Activated CD4-positive, alpha-beta T cell treated with anti-CD3 and anti-CD28 coated beads for 36 hours (primary cell): ENCODE results near the gene TBC1D1. TPM values are rescaled to one million over a fixed set of nuclear protein-coding genes. Genes with fewer than 3 reads are reported as not detected.
"Not testable (repeated sequence)": the region's sequence is repeated elsewhere in the genome, so short reads cannot be mapped to it uniquely, and the experiment has no call there.

ENCODE experiments used
- ATAC-seq: fragments of 200-7000 bp; cut with Tn5 transposase; one replicate; pipeline ENCODE4 v1.10.0; 2021; ENCODE audit warnings: mild to moderate bottlenecking, moderate library complexity
- CTCF ChIA-PET: fragments of 350-600 bp; sonication (Branson Sonifier 250); formaldehyde crosslinking; loops from one replicate; lab custom pipeline; 2021; ENCODE audit warnings: antibody characterized with exemption; lab: Charles Lee
- POLR2A ChIA-PET: fragments of 350-600 bp; sonication (Branson Sonifier 250); formaldehyde crosslinking; loops from one replicate; lab custom pipeline; 2021; ENCODE audit warnings: antibody characterized with exemption, inconsistent platforms; lab: Charles Lee
- DNase-seq: peaks from one replicate; pipeline ENCODE4 v3.0.0-alpha.2; 2020
- H3K27ac Mint-ChIP-seq: one replicate; pipeline ENCODE4 v1.8.0; 2021; ENCODE audit warnings: mixed read lengths
- H3K27me3 Mint-ChIP-seq: one replicate; pipeline ENCODE4 v1.8.0; 2021; ENCODE audit warnings: mixed read lengths
- H3K36me3 Mint-ChIP-seq: one replicate; pipeline ENCODE4 v1.8.0; 2021; ENCODE audit warnings: low read depth, mixed read lengths
- H3K4me1 Mint-ChIP-seq: one replicate; pipeline ENCODE4 v1.8.0; 2021; ENCODE audit warnings: mixed read lengths
- H3K4me3 Mint-ChIP-seq: one replicate; pipeline ENCODE4 v1.8.0; 2021; ENCODE audit warnings: mild to moderate bottlenecking, moderate library complexity, mixed read lengths
- H3K9me3 Mint-ChIP-seq: one replicate; pipeline ENCODE4 v1.8.0; 2021; ENCODE audit warnings: low read depth, mixed read lengths
- intact Hi-C, 2 experiments: fragments of 100-400 bp; cut with DNase I in 1 of 2; cut with micrococcal nuclease in 1 of 2; formaldehyde crosslinking; loops; one replicate each; pipeline versions ENCODE4 v1.14.2 to v1.15.1; 2022 to 2024; cut with DNase I, micrococcal nuclease
- total RNA-seq, 2 experiments: library from RNA; stranded (reverse); gene quantifications; one replicate each; pipeline ENCODE4 v1.2.3, GENCODE V29; 2021

Gene TBC1D1
- total RNA-seq, 2 experiments from 2014 or later: 60.8 to 71.8 TPM

DNA sequence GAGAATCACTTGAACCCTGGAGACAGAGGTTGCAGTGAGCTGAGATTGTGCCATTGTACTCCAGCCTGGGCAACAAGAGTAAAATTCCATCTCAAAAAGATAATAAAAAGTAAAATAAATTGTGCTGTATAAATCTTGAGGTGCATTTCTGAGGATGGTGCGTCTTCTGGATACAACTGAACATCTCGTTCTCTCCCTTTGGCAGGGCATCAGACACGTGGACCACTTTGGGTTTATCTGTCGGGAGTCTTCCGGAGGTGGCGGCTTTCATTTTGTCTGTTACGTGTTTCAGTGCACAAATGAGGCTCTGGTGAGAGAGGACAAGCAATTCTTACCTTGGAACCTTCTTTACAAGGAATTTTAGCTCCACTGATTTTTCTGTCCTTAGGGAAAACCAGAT lies 129.5 kb downstream of the TBC1D1 start:
- DNase-seq (no peak), ATAC-seq (no peak)
- peaks cover 4% of the 10 kb centered on the region for H3K9me3 Mint-ChIP-seq
- peaks cover 34% of the 10 kb centered on the region for H3K36me3 Mint-ChIP-seq
- H3K4me3 Mint-ChIP-seq: no peak overlapping the region
- ChIA-PET CTCF (interaction anchor here (1.3 kb wide), 1 partner anchor 15 kb away, joined by 6 read pairs; no protein-coding TSS in a partner anchor), POLR2A (no interaction called here)
- no peak overlapping the region for H3K27ac Mint-ChIP-seq
- no peaks in the 10 kb centered on the region for H3K27me3 Mint-ChIP-seq
- H3K4me1 Mint-ChIP-seq: peaks cover 2% of the 10 kb centered on the region
- intact Hi-C loops: no loop called here

DNA sequence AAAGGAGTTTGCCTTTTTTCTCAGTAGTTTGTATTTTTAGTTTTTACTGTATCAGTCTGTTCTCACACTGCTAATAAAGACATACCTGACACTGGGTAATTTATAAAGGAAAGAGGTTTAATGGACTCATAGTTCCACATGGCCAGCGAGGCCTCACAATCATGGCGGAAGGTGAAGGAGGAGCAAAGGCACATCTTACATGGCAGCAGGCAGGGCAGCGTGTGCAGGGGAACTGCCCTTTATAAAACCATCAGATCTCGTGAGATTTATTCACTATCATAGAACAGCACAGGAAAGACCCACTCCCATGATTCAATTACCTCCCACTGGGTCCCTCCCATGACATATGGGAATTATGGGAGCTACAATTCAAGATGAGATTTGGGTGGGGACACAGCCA lies 130.1 kb downstream of the TBC1D1 start:
- H3K36me3 Mint-ChIP-seq: peaks cover 34% of the 10 kb centered on the region
- H3K27ac Mint-ChIP-seq, H3K4me3 Mint-ChIP-seq, DNase-seq, H3K4me1 Mint-ChIP-seq, H3K9me3 Mint-ChIP-seq, POLR2A ChIA-PET, ATAC-seq, H3K27me3 Mint-ChIP-seq, intact Hi-C loops: not testable (repeated sequence)
- CTCF ChIA-PET: interaction anchor here (0.7 to 1.3 kb wide), 2 partner anchors 14 to 360 kb away, joined by 3 to 6 read pairs; no protein-coding TSS in a partner anchor

DNA sequence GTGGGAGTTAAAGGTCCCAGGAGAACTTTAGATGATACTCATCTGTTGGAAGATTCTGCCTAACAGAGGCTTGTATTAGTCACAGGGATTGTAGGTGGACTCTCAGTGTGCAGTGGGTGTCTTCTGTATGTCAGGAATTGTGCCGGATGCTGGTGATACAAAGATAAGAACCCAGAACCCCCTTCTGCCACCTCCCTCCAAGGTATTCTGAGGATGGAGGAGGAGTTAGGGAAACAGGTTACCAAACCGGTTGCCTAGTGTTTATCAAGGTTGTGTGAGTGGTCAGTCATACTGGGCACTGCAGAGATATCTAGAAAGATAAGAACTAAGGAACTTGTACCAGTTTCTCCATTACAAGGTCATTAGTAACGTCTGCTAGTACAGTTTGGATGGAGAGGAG lies 130.9 kb downstream of the TBC1D1 start:
- no peak overlapping the region for H3K27ac Mint-ChIP-seq

DNA sequence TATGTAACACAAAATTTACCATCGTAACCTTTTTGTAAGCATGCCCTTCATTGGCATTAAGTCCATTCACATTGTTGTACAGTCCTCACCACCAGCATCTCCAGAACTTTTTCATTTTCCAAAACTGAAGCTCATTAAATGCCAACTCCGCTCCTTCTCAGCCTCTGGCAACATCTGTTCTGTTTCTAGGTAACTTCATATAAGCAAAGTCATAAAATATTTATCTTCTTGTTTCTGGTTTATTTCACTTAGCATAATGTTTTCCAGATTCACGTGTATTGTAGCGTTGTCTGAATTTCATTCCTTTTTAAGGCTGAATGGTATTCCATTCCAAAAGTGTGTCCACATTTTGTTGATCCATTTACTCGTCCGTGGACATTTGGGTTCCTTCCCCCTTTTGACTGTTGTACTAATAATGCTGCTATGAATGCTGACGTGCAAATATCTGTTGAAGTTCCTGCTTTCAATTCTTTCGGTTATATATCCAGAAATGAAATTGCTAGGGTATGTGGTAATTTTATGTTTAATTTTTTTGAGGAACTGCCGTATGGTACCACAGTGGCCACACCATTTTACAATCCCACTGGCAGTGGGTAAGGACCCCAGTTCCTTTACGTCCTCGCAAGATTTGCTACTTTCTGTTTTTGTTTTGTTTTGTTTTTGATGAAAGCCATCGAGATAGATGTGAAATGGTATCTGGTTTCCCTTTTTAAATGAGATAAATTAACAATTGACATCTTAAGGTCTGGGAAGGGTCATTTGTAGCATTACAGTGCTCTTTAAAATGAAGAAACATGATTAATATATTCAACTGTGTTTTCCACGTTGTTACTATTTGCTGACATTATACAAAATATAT lies 132.7 kb downstream of the TBC1D1 start:
- ChIA-PET POLR2A (interaction anchor here (0.7 kb wide), 1 partner anchor 10 kb away, joined by 3 read pairs; no protein-coding TSS in a partner anchor), CTCF (interaction anchor here (0.6 kb wide), 2 partner anchors 306 to 570 kb away, joined by 3 read pairs; a partner anchor contains a TSS)
- peaks cover 4% of the 10 kb centered on the region for H3K9me3 Mint-ChIP-seq
- DNase-seq (no peak), ATAC-seq (no peak)
- intact Hi-C loops: no loop called here
- H3K27ac Mint-ChIP-seq: no peak overlapping the region
- H3K27me3 Mint-ChIP-seq: no peaks in the 10 kb centered on the region
- peaks cover 2% of the 10 kb centered on the region for H3K4me1 Mint-ChIP-seq
- peaks cover 29% of the 10 kb centered on the region for H3K36me3 Mint-ChIP-seq
- H3K4me3 Mint-ChIP-seq: no peak overlapping the region

More for the DNA sequence above, 130.9 kb downstream of the TBC1D1 start:
- no peak for ATAC-seq
- no peak overlapping the region for H3K4me3 Mint-ChIP-seq
- CTCF ChIA-PET: interaction anchor here (0.7 kb wide), 1 partner anchor 361 kb away, joined by 3 read pairs; no protein-coding TSS in a partner anchor
- peaks cover 2% of the 10 kb centered on the region for H3K4me1 Mint-ChIP-seq
- POLR2A ChIA-PET: no interaction called here
- H3K9me3 Mint-ChIP-seq: peaks cover 4% of the 10 kb centered on the region
- intact Hi-C loops: no loop called here
- H3K36me3 Mint-ChIP-seq: peaks cover 29% of the 10 kb centered on the region
- DNase-seq: no peak
- H3K27me3 Mint-ChIP-seq: no peaks in the 10 kb centered on the region

DNA sequence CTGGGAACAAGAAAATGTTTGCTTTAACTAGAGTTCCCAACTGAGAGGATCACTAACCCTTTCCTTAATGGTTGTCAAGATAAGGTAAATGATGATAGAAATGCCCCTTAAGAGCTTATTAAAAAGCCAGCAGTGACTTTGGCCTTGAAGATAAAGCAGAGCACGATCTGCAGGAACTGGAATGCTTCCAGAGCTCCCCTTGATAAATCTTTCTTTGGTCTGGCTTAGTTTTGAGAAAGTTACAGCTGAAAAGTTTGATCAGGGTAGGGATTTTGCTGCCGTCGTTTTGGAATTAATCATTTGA lies 133.3 kb downstream of the TBC1D1 start:
- H3K9me3 Mint-ChIP-seq: peaks cover 4% of the 10 kb centered on the region
- no peak overlapping the region for H3K4me3 Mint-ChIP-seq
- CTCF ChIA-PET: interaction anchor here (0.6 kb wide), 2 partner anchors 307 to 570 kb away, joined by 3 read pairs; a partner anchor contains a TSS

DNA sequence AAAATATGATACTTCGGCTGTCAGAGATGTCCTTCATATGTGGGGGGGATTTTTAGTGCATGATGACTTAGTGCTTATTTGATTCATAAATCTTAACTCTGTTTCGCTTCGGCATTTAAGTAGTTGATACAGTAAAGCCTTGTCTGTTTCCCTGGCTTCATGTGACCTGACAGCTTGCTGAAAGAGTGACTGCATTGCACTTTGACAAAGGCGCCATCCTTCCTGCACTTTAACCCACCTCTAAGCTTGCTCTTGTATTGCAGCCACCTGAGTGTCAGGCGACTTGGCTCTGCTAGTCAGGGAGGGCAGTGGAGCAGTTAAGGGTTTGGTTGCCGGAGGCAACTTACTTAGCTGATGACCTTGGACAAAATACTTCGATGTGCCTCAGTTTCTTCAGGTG lies 134.8 kb downstream of the TBC1D1 start:
- ATAC-seq: no peak
- ChIA-PET POLR2A (no interaction called here), CTCF (no interaction called here)
- no peak for DNase-seq
- H3K27me3 Mint-ChIP-seq: no peaks in the 10 kb centered on the region
- no peak overlapping the region for H3K27ac Mint-ChIP-seq
- intact Hi-C loops: no loop called here
- no peak overlapping the region for H3K4me3 Mint-ChIP-seq
- H3K36me3 Mint-ChIP-seq: peaks cover 29% of the 10 kb centered on the region
- H3K4me1 Mint-ChIP-seq: peaks cover 2% of the 10 kb centered on the region
- H3K9me3 Mint-ChIP-seq: peaks cover 4% of the 10 kb centered on the region

More for the DNA sequence above, 133.3 kb downstream of the TBC1D1 start:
- Mint-ChIP-seq H3K36me3 (peaks cover 31% of the 10 kb centered on the region), H3K27ac (no peak overlapping the region), H3K4me1 (peaks cover 2% of the 10 kb centered on the region), H3K27me3 (no peaks in the 10 kb centered on the region)
- ATAC-seq: no peak
- intact Hi-C loops: no loop called here
- no peak for DNase-seq
- POLR2A ChIA-PET: interaction anchor here (0.7 kb wide), 1 partner anchor 9 kb away, joined by 3 read pairs; no protein-coding TSS in a partner anchor

DNA sequence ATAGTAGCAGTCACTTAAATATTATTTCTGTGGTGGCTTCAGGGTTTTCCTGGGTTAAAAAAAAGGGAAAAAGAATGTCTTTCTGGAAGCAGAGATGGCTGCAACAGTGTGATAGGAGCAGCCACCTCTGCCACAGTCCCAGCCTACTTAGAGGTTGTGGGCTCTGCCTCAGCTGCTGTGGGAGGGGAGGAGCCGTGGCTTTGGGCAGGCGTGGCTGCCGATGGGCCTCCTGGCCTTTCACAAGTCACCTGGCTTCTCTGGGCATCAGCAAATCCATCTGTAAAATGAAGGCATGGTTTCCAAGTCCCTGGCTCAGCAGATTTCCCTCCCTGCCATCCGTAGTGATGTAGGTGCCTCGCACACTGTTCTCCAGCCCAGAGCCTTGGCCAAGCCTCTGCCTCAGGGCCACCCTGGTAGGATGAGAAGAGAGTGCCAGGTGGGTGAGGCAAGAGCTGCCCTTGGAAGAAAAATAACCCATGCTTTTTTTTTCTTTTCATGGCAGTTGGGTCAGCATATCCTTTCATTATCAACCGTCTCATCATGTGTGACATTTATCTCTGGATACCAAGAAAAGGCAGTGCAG lies 135.4 kb downstream of the TBC1D1 start:
- Mint-ChIP-seq H3K36me3 (peaks cover 23% of the 10 kb centered on the region), H3K4me3 (no peak overlapping the region), H3K27me3 (no peaks in the 10 kb centered on the region), H3K27ac (no peak overlapping the region), H3K4me1 (peaks cover 2% of the 10 kb centered on the region), H3K9me3 (no peaks in the 10 kb centered on the region)
- intact Hi-C loops: no loop called here
- ATAC-seq (no peak), DNase-seq (no peak)
- ChIA-PET CTCF (no interaction called here), POLR2A (no interaction called here)

DNA sequence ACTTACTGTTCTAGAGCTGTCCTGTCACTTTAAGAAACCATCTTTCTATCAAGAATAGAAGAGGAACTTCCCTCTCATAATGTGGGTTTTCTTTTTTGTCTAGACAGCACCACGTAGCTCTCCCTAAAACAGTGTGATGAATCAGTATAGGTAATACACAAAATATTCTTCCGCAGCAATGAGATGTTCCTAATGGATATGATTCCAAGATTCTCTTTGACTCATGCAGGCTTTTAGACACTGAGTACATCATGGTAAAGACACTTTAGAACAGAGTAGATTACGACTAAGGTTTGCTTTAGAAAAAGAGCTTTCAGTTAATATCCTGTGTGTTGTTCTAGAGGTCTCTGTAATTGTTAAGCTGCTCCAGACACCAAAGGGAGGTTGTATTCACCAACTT lies 139.1 kb downstream of the TBC1D1 start:
- POLR2A ChIA-PET: no interaction called here
- H3K27ac Mint-ChIP-seq: no peak overlapping the region
- intact Hi-C loops: loop anchor here in 1 of 2 experiments (10.0 kb wide), 2 partner anchors 155 to 425 kb away; no protein-coding TSS in a partner anchor

DNA sequence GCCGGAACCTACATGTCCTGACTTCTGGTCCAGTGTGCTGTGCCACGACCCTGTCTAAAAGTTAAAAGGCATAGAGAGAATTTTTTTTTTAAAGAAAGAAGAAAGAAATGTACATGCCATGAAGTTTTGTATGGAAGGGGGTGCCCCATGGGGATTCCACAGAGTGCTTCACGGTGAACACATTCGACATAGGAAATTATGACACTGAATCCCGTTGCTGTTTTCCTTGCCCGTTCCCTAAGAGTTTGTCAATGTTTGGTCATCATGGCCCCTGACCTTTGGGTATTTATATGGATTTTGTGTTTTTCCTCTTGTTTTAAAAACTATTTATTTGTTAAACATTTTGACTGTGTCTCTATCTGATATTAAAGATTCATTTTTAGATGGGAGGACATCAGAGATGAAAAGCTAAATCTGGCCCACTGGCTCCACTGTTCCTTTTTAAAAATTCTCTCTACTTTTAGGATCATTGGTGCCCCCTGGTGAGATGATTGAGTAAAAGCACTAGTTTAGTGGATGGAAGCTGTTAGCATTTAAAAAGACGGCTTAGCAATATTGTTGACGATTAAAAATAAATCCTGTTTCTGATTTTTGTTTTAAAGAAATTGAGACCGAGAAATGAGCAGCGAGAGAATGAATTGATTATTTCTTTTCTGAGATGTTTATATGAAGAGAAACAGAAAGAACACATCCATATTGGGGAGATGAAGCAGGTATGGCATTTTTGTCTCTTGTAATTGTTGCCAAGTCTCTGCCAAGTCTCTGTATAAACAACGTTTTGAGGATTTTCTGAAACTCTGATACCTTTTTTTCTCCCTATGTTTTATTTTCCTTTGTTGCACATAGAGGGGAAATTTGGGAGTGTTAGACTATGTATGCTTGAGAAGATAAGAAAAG lies 144.3 kb downstream of the TBC1D1 start:
- no peak overlapping the region for H3K27ac Mint-ChIP-seq
- intact Hi-C loops: loop anchor here (1.0 to 10.0 kb wide), 6 partner anchors 58 to 582 kb away; a partner anchor contains a TSS
- CTCF ChIA-PET: interaction anchor here (0.6 to 2.6 kb wide), 24 partner anchors 11 to 819 kb away, joined by 3 to 20 read pairs (median 4); partner anchors contain the start of gene PGM2
- DNase-seq (peak; percentile 42), ATAC-seq (no peak)
- H3K9me3 Mint-ChIP-seq: no peaks in the 10 kb centered on the region
- no peaks in the 10 kb centered on the region for H3K4me1 Mint-ChIP-seq
- H3K4me3 Mint-ChIP-seq: no peak overlapping the region
- H3K27me3 Mint-ChIP-seq: no peaks in the 10 kb centered on the region
- POLR2A ChIA-PET: no interaction called here
- peaks cover 9% of the 10 kb centered on the region for H3K36me3 Mint-ChIP-seq

More for the DNA sequence above, 139.1 kb downstream of the TBC1D1 start:
- DNase-seq (no peak), ATAC-seq (no peak)
- CTCF ChIA-PET: interaction anchor here (0.6 to 1.1 kb wide), 4 partner anchors 10 to 230 kb away, joined by 3 to 5 read pairs (median 3); no protein-coding TSS in a partner anchor
- Mint-ChIP-seq H3K27me3 (no peaks in the 10 kb centered on the region), H3K9me3 (no peaks in the 10 kb centered on the region), H3K4me1 (no peaks in the 10 kb centered on the region), H3K36me3 (peaks cover 6% of the 10 kb centered on the region), H3K4me3 (no peak overlapping the region)

DNA sequence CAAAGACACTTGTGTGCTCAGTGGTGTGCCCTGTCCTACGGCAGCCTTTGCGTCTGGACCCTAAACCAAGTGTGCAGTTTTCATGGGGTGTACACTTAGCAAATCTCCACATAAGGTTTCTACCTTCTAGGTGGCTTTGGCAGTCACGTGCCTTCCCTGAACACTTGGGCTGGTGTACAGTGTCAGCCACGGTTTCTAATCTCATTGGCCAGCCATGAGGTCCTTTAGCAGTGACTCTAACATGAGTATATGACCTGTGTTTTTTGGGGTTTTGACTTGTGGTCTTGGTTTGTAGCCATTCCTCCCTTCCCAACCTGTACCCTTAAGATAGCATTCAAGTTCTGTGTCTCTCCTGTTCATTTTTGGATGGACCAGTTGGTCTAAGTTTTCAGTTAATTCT lies 145.7 kb downstream of the TBC1D1 start:
- no peak overlapping the region for H3K4me3 Mint-ChIP-seq
- intact Hi-C loops: loop anchor here in 1 of 2 experiments (10.0 kb wide), 2 partner anchors 162 to 432 kb away; no protein-coding TSS in a partner anchor
- POLR2A ChIA-PET: interaction anchor here (0.6 kb wide), 1 partner anchor 14 kb away, joined by 3 read pairs; no protein-coding TSS in a partner anchor

More for the DNA sequence above, 145.7 kb downstream of the TBC1D1 start:
- DNase-seq: no peak
- ATAC-seq: no peak
- H3K4me1 Mint-ChIP-seq: no peaks in the 10 kb centered on the region
- no peak overlapping the region for H3K27ac Mint-ChIP-seq
- H3K27me3 Mint-ChIP-seq: no peaks in the 10 kb centered on the region
- no peaks in the 10 kb centered on the region for H3K9me3 Mint-ChIP-seq
- peaks cover 9% of the 10 kb centered on the region for H3K36me3 Mint-ChIP-seq
- CTCF ChIA-PET: interaction anchor here (0.8 to 2.6 kb wide), 9 partner anchors 11 to 434 kb away, joined by 3 to 20 read pairs (median 5); no protein-coding TSS in a partner anchor
